Posterior cingulate gyrus (tissue), 11 donors: ENCODE measurements around the gene NFIX.

Source experiments
- DNase-seq, 10 donors: peaks; one replicate each; pipeline versions ENCODE4 v3.0.0 to v3.0.0-alpha.2; 2020 to 2021; ENCODE audit warnings: mixed read lengths in 3 of 10
- intact Hi-C: fragments of 100-400 bp; cut with DNase I; formaldehyde crosslinking; loops from one replicate; pipeline ENCODE4 v1.15.1; 2023

NFIX gene

DNA sequence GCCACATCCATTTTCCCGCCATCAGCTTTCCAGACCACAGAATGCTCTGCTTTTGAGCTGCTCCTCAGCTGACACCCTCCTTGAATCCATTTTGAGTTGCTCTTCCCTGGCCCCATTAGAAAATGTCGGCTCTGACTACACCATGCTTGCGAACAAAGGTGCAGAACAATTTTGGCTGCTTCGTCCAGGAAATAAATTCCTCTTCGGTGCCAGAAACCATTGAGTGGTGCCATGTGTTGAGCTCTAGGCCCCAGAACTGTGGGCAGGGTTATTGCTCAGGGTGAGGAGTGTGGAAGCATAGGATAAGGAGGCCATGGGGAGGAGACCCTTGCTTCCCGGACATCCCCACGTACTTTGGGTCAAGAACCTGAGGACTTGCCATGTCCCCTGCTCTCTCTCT is 52.1 kb downstream of the NFIX start:
- DNase-seq: no peak
- intact Hi-C loops: no loop called here

DNA sequence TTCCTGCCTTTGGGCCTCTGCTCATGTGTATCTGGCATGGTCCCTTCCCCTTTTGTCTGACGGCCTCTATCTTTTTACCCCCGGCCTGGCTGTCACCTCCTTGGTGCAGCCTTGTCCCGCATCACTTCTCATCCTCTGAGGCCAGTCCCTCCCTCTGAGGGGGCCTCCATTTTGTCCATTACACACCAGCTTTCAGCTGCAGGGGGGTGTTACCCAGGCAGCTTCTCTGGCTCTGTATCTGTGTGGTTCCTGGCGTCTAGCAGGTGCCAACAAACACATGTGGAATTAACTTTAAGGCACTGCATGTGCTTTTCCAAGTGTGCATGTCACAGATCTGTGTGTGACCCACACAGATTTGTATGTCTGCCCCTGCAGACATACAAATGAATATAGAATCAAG is 55.0 kb downstream of the NFIX start:
- no peak for DNase-seq
- intact Hi-C loops: no loop called here

DNA sequence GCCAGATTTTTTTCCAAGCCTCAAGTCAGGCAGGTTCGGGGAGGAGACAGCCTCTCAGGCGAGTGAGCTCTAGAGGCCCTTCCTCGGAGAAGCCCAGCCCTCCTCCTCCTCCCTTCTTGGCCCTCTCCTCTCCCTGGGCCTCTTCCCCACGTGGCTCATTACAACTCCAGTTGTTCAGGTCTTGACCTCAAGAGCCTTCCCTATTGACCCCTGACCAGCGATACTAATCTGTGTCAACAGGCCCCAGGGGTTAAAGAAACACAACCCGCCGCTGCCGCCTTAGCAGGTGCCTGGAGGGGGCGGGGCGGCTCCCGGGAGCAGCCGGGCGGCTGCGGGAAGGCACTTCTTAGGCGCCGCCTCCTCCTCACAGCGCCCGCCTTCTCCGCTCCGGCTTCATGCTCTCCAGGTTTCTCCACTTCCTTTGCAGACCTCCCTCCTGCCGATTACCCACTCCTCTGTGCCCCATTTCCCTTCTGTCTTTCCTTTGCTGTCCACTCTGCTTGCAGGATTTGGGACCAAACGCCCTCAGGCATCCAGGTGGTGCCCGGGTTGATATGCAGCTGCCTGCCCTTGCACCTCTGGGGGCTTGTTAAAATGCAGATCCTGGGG is 56.4 kb downstream of the NFIX start:
- intact Hi-C loops: no loop called here
- peak in 7 of 10 donors; percentile 57 to 94 (median 68) for DNase-seq

DNA sequence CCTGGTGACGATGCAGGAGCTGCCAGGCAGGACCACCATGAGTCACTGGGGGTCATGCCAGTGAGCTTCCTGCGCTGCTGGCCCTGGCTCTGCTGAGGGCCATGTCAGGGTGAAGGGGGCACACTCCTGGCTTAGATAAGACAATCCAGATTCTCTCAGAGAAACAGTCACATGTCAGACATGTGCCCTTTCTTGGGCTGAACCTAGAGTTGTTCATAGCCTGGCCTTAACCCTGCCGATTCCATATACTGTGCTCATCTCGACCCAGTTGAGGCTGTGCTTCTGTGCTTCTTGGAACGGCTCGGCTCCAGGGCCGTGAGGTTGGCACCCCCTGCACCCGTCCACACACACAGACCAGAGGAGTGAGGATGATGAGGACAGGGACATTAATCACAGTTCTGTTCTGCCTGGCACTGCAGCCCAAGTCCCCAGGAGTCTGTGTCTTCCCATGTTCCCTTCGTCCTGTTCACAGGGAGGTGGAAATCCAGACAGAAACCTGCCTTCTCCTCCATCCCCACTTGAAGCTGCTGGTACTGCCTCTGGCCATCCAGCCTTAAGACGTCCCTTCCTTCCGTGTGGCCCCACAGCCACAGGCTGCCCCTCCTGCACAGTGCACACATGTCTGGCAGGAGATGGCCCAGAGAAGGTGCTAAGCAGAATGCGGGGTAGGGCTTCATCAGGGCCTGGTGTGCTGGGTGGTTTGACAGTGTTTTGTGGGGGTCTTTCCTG is 57.3 kb downstream of the NFIX start:
- intact Hi-C loops: no loop called here
- no peak for DNase-seq

DNA sequence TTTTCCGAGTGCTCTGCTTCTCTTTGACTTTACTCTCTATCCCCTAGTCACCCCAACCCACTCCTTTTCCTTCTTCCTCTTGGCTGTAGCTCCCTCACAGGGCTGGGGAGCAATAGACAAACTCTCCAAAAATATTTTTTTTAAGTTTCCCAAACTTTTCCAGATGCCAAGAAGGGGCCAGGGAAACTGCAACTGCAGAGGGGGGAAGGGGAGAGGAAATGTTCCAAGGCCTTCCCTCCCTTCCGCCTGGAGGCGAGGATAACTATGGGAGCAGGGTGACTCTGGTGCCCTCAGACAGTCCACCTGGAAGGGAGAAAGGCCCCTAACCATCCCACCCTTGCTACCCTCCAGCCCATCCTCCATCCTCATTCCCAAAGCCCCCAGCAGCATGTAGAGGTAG is 58.0 kb downstream of the NFIX start:
- intact Hi-C loops: no loop called here

DNA sequence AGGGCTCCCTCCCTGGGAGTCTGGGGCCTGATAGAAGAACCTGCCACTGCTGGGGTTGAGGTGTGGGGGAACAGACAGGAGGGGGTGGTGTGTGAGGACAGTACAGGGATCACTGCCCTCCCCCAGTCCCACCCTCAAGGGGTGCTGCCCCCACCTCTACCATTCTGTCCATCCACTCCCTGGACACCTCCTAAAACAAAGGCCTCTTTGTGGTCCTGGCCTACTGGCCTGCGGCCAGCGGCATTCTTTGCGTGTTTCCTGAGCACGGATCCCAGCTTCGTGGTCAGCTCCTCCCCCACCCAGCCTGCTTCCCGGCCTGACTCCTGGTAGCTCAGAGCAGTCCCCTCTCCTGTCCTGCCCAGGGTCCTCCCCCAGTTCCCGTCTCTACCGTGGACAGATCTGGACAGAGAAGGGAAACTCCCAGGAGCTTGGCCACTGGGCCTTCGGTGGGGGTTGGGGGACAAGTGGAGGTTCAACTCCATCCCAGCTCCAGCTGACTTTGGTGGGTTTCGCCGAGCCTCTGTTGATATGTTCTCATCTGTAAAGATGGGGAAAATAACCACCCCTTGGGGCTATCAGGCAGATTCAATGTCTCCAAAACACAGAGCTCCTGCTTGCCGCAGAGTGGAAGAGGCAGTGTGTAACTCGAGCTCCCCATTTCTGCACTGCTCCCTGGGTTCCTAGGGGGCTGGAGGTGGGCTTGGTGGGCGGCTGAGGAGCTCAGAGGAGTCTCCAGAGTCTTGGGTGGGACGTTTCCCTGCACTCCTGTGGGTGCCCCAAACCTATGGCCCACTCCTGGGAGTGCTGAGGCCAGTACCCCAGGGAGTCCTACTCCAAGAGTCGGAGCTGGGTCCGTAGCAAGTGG is 58.7 kb downstream of the NFIX start:
- peak in 5 of 10 donors; percentile 63 to 91 (median 73) for DNase-seq
- intact Hi-C loops: no loop called here

More for the DNA sequence above, 58.0 kb downstream of the NFIX start:
- DNase-seq: no peak

DNA sequence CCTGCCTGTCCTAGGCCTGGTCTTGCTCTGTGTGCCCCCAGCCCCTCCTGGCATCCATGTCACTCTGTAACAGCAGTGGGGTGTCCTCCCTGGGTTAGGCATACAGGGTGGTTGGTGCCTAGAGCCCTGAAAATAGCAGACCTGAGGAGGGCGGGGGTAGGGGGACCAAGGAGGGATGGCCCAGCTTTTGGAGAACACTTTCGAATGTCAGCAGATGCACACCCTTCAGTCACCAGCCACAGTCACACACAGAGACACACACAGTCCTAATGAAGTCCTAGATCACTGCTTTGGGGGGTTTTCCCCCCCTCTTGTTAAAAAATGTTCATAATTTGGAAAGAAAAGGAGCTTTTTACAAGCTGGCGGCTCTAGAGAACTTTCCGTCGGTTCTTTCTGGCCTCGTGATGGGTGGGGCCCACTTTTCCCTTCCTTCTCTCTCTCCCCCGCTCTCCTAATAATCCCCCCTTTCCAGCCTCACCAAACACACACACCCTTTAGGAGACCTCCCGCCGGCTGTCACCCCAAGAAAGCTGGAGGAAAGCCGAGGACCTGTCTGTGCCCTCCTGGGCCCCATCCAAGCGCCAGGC is 59.4 kb downstream of the NFIX start:
- intact Hi-C loops: no loop called here
- no peak for DNase-seq

DNA sequence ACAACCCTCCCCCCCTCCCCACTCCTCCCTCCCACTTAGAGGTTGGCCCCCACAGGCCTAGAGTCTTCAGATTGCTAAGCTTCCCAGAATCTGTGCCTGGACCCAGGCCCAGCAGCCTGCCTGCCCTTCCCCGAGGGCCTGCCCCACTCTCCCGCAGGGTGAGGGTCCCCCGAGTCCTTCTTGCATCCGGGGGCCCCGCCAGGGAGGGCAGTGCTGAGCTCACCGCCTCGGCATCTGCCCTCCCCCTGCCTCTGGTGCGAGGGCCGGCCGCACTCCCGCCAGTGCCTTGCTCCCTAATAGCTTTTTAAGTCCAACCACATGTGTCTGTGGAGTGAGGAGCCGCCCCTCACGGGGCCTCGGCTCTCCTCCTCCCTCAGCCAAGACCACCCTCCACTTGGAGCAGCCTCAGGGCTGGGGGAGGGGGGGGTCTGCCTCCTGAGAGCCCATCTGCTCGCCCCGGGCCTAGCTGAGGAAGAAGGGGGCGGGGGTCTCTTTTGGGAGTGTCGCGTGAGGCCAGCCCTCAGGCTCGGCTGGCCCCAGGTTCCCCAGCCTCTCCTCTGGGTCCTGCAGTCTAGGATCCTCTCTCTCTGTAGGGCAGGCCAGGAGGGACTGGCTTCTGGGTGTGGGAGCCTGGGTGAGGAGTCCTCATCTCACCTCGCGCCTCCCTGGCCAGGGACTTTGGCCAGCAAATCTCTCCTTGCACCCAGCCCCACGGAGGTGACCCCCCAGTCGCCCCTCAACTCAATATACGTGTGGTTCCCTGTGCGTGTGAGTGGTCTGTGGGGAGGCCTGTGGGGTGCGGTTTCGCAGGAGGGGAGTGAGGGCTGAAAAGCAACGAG is 60.2 kb downstream of the NFIX start:
- intact Hi-C loops: no loop called here

DNA sequence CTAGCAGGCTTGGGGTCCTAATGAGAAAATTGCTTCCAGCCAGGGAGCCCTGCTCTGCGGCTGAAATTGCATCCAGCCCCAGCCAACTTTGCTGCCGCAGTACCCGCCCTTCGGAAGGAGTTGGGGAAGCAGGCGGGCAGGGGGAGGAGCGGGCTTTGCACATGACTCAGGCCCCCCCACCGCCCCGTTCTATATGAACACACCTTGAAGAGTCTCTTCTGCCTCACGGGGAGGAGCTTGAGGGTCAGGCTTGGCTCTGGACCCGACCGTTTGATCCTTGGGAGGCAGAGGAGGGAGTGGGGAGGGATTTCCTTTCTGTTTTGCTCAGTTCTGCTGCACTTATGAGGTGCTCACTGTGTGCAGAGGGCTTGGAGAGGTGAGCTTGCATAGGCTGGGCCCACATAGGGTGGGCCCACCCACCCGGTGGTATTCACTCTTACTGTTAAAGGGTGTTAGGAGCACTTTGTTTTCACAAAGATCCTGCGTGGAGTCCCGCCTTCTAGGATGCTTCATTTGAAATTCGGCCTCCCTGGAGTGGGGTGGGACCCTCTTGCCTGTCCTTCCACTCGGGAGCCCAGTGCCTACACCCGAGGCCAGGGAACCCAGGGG is 60.9 kb downstream of the NFIX start:
- no peak for DNase-seq
- intact Hi-C loops: no loop called here

More for the DNA sequence above, 60.2 kb downstream of the NFIX start:
- peak in 2 of 10 donors; percentile 88 to 91 for DNase-seq

DNA sequence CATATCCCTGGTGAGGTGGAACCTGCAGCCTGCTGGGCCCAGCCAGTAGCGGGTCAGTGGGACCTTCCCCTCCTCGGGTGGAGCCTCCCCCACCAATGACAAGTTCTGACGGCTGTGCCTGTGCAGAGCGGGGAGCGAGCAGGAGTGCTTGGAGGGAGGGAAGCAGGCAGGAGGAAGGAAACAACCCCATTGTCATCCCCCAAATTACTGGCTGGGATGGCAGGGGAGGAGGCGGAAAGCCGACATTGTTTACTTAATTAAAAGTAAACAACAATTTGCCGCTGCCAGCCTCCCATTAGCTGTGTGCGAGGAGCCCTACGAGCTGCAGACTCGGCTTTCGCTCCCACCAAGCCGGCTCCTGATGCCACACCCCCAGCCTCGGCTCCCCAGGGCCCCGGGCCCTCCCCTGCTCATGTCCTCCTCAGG is 61.9 kb downstream of the NFIX start:
- no peak for DNase-seq
- intact Hi-C loops: no loop called here

DNA sequence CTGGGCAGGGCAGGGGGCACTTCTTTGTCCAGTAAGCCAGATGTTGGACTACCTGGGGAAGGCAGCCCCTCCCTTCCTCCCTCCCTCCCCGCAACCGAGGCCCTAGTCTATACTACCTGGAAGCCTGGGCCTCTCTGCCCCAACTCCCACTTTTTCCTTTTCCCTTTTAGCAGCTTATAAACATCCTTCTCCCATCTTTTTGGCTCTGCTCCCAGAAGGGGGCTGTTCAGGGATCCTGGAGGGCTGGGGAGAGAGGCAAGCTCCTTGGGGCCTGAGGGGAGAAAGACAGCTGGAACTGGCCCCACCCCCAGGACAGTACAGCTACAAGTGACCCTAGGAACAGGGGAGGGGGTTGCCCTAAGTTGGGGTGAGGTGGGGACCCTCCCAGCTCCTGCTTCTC is 62.5 kb downstream of the NFIX start:
- intact Hi-C loops: no loop called here

DNA sequence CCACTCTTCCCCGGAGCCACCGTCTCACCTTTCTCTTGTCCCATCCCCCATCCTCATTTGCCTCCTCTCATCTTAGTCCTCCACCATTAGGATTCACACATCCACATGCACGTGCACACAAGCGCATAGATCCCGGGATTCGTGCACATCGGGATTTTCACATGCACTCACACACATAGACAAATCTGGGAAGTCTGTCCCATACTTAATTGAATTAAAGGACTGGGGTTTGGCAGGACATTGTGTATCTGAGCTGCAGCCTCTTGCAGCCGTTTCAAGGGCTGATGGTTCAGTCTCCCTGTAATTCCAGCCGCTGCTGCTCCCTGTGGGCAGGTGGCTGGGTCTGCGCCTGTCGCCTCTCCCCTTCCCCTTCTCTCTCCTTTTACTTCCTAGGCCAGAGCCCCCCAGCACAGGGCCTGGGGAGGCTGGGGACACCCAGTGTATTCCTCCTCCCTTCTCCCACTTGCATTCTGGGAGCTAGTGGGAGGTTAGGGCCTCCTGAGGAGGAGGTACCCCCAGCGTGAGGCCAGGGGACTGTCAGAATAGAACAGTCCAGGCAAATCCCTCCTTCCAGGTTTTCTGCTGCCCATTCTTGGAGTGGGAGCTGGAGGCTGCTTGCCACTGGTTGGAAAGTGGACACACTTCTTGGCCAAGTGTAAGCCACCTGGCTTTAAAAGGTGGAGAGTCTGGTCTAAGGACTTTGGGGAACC is 63.8 kb downstream of the NFIX start:
- intact Hi-C loops: no loop called here

More for the DNA sequence above, 62.5 kb downstream of the NFIX start:
- no peak for DNase-seq

DNA sequence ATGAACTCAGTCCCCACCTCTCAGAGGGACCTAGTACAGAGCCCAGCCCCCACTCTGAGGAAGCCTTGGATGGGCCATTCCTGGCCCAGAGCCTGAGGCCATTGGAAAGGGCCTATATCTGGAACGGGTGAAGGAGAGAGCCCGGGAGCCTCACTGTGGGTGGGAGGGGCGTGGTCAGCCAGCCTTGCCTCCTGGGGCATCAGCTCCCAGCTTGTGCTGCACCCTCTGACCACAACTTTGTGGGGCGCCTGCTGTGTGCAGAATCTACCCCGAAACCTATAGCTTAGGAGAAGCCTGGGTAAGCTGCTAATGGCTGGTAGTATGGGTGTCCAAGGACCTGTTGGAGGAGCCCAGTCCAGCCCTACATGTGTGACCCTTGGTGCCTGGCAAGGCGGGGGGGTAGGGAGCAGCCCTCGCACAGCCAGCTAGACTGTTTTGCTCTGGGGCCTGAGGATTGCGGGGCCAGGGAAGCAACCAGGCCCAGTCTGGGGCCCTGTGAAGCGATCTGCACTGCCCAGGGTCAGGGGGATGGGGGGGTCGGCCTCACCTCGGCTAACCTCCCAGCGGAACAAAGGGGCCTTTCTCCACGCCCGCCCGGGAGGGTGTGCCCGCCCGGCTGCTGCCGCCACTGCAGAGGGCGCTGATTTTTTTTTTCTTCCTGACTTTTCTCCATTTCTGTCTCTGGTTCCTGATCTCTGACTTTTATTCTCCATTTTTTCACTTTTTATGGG is 65.1 kb downstream of the NFIX start:
- intact Hi-C loops: loop anchor here (2.0 kb wide), 2 partner anchors 30 to 78 kb away; no protein-coding TSS in a partner anchor
- peak in 3 of 10 donors; percentile 65 to 93 (median 70) for DNase-seq

More for the DNA sequence above, 63.8 kb downstream of the NFIX start:
- DNase-seq: no peak

DNA sequence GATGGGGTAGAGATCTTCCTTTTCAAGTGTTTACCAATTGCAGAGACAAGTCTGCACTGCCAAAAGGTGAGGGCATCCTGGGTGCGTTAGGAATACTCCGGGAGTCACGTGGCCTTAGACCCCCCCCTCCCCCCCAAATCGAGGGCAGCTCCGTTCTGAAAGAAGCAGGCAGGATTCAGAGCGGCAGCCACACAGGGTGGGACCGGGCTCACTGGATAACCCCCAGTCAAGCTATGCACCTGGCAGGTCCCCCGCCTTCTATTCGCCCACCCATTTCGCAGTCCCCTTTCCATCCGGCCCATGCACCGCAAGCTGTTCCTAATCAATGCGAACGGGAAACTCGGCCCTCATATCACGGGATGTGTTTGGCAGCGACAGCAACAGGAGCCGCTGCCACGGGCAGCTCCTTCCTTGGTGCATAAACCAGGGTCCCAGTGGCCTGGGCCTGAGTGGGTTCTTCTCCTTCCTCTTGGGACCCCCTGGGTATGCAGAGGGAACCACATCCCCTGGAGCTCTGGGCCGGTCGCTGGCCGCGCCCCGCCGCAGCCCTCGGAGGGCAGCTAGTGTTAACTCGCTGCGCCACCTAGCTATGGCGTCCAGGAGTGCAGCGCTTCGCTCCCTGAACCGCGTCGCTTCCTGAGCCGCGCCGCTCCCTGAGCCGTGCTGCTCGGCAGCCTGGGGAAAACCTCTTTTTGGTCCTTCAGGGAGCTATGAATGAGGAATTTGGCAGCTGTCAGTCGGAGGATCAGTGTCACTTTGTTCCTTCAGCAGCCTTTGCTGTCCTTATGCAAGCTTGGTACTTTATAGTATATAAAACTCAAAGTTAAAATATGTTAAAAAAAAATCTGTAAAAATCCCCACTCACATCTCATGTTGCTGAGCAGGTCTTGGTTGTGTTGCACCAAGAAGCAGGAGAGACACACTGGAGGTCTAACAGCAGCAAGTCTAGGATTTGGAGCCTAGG is 66.0 kb downstream of the NFIX start:
- DNase-seq: peak; percentile 71 to 98 (median 90)
- intact Hi-C loops: loop anchor here (2.0 kb wide), 2 partner anchors 30 to 78 kb away; no protein-coding TSS in a partner anchor

DNA sequence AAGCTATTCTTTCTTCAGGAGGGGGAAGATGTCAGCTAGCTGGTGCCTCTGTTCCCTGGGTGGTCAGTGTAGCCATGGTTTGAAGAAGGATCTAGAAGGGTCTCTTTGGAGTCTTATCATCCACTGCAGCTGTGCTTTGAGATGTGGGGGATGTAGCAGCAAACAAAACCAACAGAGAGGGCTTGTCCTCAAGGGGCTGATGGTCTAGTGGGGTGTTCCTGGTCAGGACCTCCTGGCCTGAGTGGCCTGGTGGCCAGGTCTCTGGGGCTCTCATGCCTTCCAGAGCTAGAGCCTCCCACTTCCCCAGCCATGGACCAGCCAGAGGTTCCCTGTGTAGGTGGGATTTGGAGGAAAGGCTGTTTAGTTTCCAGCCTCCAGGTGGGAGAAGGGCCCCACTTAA is 67.0 kb downstream of the NFIX start:
- intact Hi-C loops: no loop called here
- no peak for DNase-seq

DNA sequence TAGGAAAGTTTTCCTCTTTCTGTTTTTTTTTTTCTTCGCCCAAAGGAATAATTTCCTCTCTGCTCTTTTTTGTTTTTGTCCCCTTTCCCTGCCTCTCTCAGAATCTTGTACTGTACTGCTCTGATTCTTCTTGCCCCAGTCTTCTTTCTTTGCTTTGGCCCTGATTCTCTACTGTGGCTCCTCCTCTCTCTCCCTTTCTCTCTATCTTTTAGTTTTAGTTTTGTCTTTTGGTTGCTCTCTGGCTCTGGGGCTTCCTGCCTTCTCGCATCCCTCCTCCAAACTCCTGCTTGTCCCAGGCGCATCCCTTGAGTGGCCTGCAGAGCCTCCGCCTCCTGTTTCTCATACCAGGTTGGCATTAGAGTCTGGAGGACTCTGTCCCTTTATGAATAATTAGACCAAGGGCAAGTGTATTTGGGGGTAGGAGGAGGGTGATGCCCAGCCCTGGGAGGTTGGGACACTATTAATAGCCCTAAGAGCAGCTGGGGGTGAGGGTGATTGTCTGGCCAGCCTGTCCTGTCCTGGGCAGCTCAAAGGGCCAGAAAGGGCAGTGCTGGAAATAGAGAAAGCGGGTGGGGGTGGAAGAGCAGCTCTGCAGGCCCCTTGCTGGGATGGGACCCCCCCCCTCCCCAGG is 68.3 kb downstream of the NFIX start:
- intact Hi-C loops: no loop called here
- no peak for DNase-seq
